ENCODE results near the gene CDK5RAP1.

Gene CDK5RAP1

DNA sequence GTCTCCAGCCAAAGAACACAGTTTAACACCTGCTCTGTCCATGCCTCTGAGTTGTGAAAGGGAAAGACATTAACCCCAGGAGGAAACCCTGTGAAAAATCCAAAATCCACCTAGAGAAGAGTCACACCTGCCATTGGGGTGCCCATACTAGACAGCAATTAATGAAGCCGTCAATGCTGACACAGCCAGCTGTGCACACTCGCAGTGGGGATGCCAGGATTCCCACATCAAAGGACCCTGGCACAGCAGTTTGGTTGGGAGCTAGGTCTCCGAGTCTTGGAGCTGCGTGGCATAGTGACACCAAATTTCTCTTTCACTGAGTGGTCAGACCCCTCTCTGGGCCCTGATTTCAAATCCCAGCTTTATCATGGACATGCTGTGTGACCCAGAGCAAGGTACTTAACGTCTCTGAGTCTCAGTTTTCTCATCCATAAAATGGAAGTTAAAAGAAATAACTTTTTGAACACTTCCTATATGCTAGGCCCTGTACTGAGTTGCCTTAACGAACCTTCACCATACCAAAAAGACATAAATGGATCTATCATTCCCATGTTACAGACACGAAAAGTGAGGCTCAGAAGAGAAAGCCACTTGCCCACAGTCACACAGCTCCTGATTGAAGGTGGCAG, 87.5 kb downstream of the CDK5RAP1 start:
- no peaks in the 10 kb centered on the region for H3K36me3 ChIP-seq (ENCODE audit: control insufficient read depth in 2 of 2, insufficient read depth in 2 of 2, low read length in 2 of 2)
- no peaks in the 10 kb centered on the region for H3K9me3 ChIP-seq (ENCODE audit: control insufficient read depth in 2 of 2, low read length in 2 of 2)
- H3K27me3 ChIP-seq (ENCODE audit: control insufficient read depth in 1 of 2, insufficient read depth in 2 of 2, low read length in 2 of 2) = peaks cover 0 to 10% of the 10 kb centered on the region in 2 donors
- no peaks in the 10 kb centered on the region for H3K4me1 ChIP-seq (ENCODE audit: control insufficient read depth, insufficient read depth, low read length)
- no peak overlapping the region for H3K27ac ChIP-seq (ENCODE audit: low read length)
- H3K9ac ChIP-seq (ENCODE audit: low read length in 2 of 2) = no peak overlapping the region
- no peak overlapping the region for H3K4me3 ChIP-seq (ENCODE audit: low read length in 2 of 2)

DNA sequence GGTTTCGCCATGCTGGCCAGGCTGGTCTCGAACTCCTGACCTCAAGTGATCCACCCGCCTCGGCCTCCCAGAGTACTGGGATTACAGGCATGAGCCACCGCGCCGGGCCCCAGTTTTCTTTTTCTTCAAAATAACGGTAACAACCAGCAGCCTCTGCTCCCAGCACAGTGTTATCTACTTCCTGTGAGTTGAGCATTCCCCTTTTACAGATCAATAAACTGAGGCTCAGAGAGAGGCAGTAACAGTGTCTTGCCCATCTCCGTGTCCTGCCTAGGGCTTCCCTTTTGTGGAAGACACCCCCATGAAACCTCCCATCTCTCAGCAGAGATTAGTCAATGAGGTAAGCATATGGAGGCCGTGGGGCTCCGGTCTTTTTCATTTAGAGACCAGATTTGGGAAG, 88.7 kb downstream of the CDK5RAP1 start:
- H3K36me3 ChIP-seq (ENCODE audit: control insufficient read depth in 2 of 2, insufficient read depth in 2 of 2, low read length in 2 of 2) = no peaks in the 10 kb centered on the region
- H3K9ac ChIP-seq (ENCODE audit: low read length in 2 of 2) = no peak overlapping the region
- no peak overlapping the region for H3K27ac ChIP-seq (ENCODE audit: low read length)
- H3K27me3 ChIP-seq (ENCODE audit: control insufficient read depth in 1 of 2, insufficient read depth in 2 of 2, low read length in 2 of 2) = peaks cover 0 to 7% of the 10 kb centered on the region in 2 donors
- H3K4me3 ChIP-seq (ENCODE audit: low read length in 2 of 2) = no peak overlapping the region
- H3K4me1 ChIP-seq (ENCODE audit: control insufficient read depth, insufficient read depth, low read length) = no peaks in the 10 kb centered on the region
- H3K9me3 ChIP-seq (ENCODE audit: control insufficient read depth in 2 of 2, low read length in 2 of 2) = no peaks in the 10 kb centered on the region

DNA sequence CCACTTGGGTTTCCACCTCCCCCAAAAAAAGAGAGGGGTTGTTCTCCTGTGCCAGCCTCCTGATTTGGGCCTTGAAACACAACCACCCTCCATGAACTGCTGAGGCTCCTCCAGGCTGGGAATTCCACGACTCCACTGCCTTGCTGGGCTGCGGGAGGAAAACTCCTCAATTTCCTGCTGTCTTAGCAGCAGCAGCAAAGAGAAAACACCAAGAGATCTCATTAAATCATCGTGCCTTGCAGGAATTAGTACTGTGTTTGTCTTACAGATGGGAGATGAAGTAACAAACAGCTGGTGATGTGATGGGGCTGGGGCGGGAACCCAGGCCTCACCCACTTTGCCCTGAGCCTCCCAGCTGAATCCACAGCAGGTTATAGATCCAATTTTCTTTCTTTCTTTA, 89.3 kb downstream of the CDK5RAP1 start:
- H3K27me3 ChIP-seq (ENCODE audit: control insufficient read depth in 1 of 2, insufficient read depth in 2 of 2, low read length in 2 of 2) = peaks cover 0 to 4% of the 10 kb centered on the region in 2 donors
- no peaks in the 10 kb centered on the region for H3K36me3 ChIP-seq (ENCODE audit: control insufficient read depth in 2 of 2, insufficient read depth in 2 of 2, low read length in 2 of 2)
- H3K9ac ChIP-seq (ENCODE audit: low read length in 2 of 2) = no peak overlapping the region
- H3K4me1 ChIP-seq (ENCODE audit: control insufficient read depth, insufficient read depth, low read length) = no peaks in the 10 kb centered on the region
- no peak overlapping the region for H3K4me3 ChIP-seq (ENCODE audit: low read length in 2 of 2)
- no peak overlapping the region for H3K27ac ChIP-seq (ENCODE audit: low read length)
- H3K9me3 ChIP-seq (ENCODE audit: control insufficient read depth in 2 of 2, low read length in 2 of 2) = no peaks in the 10 kb centered on the region

DNA sequence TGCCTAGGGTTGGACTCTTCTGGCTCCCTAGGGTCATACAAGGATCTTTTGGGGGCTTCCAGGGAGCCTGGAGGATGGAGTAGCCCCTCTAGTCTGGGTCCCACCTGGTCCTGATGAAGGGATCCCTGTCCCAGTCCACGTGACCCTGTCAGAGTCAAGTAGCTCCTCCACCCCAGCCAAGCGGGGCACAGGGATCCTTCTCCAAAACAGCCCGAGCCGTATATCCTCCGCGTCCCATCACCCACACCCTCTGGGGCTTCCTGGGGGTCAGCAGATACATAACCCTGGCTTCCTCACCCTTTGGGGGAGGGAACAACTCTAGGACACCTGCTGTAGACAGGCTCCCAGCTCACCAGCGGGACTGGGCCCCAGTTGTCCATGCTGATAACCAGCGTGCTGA, 90.3 kb downstream of the CDK5RAP1 start:
- H3K4me3 ChIP-seq (ENCODE audit: low read length in 2 of 2) = no peak overlapping the region
- H3K27me3 ChIP-seq (ENCODE audit: control insufficient read depth in 1 of 2, insufficient read depth in 2 of 2, low read length in 2 of 2) = peaks cover 0 to 2% of the 10 kb centered on the region in 2 donors
- H3K9me3 ChIP-seq (ENCODE audit: control insufficient read depth in 2 of 2, low read length in 2 of 2) = no peaks in the 10 kb centered on the region
- H3K4me1 ChIP-seq (ENCODE audit: control insufficient read depth, insufficient read depth, low read length) = no peaks in the 10 kb centered on the region
- H3K9ac ChIP-seq (ENCODE audit: low read length in 2 of 2) = no peak overlapping the region
- H3K36me3 ChIP-seq (ENCODE audit: control insufficient read depth in 2 of 2, insufficient read depth in 2 of 2, low read length in 2 of 2) = no peaks in the 10 kb centered on the region
- H3K27ac ChIP-seq (ENCODE audit: low read length) = no peak overlapping the region

DNA sequence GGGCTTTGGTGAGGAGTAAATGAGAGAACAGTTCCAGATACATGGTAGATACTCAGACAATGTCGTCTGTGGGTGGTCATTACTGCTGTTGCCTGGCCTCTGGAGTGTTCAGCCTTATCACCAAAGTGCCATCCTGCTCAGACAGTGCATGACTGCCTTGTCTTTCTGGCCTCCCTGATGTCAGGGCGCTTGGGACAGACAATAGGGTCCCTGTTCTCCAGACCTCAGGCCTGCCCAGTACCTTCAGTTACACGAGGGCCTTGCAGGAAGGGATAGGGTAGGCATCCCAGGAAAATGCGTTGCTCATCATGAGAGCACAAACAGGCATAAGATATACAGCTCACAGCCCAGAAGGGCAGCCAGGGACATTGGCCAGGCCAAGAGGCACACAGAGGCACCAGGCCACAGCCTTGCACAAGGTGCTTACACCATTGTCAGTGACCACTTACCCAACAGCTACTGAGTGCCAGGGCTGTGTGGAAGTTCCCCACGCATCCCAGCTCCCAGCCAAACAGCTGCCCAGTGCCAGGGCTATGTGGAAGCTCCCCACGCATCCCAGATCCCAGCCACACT, 90.9 kb downstream of the CDK5RAP1 start:
- Histone ChIP-seq H3K9ac (ENCODE audit: low read length in 2 of 2) (no peak overlapping the region), H3K4me1 (ENCODE audit: control insufficient read depth, insufficient read depth, low read length) (no peaks in the 10 kb centered on the region), H3K9me3 (ENCODE audit: control insufficient read depth in 2 of 2, low read length in 2 of 2) (no peaks in the 10 kb centered on the region), H3K36me3 (ENCODE audit: control insufficient read depth in 2 of 2, insufficient read depth in 2 of 2, low read length in 2 of 2) (no peaks in the 10 kb centered on the region), H3K27ac (ENCODE audit: low read length) (no peak overlapping the region), H3K27me3 (ENCODE audit: control insufficient read depth in 1 of 2, insufficient read depth in 2 of 2, low read length in 2 of 2) (peaks cover 0 to 2% of the 10 kb centered on the region in 2 donors), H3K4me3 (ENCODE audit: low read length in 2 of 2) (no peak overlapping the region)

DNA sequence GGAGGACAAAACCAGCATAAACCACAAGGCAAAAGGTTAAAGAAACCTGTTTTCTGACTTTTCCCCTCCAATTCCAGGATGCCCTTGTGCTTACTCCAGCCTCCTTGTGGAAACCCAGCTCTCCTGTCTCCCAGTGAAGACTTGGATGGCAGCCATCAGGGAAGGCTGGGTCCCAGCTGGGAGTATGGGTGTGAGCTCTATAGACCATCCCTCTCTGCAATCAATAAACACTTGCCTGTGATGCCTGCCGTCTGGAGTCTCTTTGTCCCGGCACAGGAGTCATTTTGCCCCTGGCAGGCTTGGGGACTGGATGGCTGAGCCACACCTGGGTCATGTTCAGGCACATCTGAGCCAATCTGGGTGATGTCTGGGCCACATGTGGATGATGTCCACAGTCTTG, 91.7 kb downstream of the CDK5RAP1 start:
- H3K27me3 ChIP-seq (ENCODE audit: control insufficient read depth in 1 of 2, insufficient read depth in 2 of 2, low read length in 2 of 2) = peaks cover 0 to 2% of the 10 kb centered on the region in 2 donors
- H3K9ac ChIP-seq (ENCODE audit: low read length in 2 of 2) = no peak overlapping the region
- no peaks in the 10 kb centered on the region for H3K9me3 ChIP-seq (ENCODE audit: control insufficient read depth in 2 of 2, low read length in 2 of 2)
- H3K27ac ChIP-seq (ENCODE audit: low read length) = no peak overlapping the region
- H3K4me3 ChIP-seq (ENCODE audit: low read length in 2 of 2) = no peak overlapping the region
- H3K4me1 ChIP-seq (ENCODE audit: control insufficient read depth, insufficient read depth, low read length) = no peaks in the 10 kb centered on the region
- no peaks in the 10 kb centered on the region for H3K36me3 ChIP-seq (ENCODE audit: control insufficient read depth in 2 of 2, insufficient read depth in 2 of 2, low read length in 2 of 2)

Data from stomach smooth muscle (tissue), 2 donors.